ENCODE measurements around the gene RPS6KA2. TPM values are rescaled to one million over a fixed set of nuclear protein-coding genes. Genes with fewer than 3 reads are reported as not detected.

The RPS6KA2 gene
- total RNA-seq, 1 donor from 2014 or later: 166 TPM

DNA sequence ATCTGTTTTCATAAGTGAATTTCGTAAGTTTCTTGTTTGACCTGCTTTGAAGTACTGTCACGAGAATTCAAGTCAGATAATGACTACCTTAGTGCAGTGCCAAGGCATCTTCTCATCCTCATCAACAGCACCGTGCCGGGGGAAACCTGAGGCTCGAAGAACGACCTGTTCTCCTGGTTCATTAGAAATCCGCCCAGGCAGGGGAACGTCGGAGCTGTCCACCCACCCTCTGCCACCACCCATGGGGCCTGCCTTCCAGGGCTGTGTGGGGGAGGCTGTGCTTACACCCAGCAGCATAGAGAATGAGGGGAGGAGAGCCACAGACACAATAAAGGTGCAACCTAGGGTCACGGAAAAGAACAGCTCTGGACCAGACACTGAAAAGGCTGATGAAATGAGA is 142.2 kb downstream of the RPS6KA2 start:
- DNase-seq: no peak

- no peak for DNase-seq
These were observed 143.3 kb downstream of the RPS6KA2 start for GRCh38 chr6:166483573-166484250.

GRCh38 chr6:166483026-166483425 is 144.0 kb downstream of the RPS6KA2 start:
- no peak for DNase-seq

- no peak for DNase-seq
These were observed 148.1 kb downstream of the RPS6KA2 start for GRCh38 chr6:166478782-166479592.

DNA sequence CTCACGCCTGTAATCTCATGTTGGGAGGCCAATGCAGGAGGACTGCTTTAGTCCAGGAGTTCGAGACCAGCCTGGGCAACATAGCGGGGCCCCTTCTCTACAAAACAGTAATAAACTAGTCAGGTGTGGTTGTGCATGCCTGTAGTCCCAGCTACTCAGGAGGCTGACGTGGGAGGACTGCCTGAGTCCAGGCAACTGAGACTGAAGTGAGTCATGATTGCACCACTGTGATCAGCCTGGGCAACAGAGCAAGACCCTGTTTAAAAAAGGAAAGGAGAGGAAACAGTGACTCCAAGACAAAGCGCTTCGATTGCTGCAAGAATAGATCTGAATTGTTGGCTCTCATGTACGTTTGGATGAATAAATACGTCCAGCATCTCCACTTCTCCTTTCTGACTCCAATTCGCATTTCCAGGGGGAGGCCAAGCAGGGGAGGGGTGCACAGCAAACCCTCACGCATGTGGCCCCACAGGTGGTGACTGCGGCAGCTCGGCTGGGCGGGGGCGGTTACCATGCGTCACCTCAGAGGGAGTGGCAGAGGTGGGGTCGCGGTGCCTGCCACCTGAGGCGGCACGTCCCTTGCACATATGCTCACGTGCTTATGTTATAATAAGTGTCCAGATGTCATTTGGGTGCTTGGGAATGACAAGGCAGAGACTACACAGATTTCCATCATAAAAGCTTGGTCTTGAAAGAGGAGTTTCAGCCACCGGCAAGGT is 149.2 kb downstream of the RPS6KA2 start:
- DNase-seq: no peak

DNA sequence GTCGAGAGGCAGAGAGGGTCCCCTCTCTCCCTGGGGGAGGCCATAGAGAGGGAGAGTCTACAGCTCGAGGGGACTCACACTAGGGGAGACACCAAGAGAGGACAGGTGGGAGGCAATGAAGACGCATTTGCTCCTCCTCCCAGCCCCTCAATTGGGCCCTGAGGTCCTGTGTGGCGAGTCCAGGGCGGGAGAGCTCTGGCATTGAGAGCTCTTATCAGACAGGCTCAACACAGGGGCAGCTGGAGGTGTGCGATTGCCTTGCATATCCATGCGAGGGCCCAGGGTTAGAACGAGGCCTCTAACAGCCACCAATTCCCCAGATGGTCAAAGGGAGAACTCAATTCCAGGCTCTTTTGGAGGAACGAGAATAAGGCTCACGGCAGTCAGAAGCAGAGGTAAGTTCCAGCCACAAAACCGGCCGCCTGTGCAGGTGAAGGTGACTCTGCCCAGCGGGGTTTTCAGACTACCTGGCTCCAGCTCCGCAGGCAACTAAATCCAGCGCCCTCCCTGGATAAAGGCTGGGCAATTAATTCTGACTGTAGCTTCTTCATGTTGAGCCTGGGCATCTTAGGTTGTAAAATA is 150.3 kb downstream of the RPS6KA2 start:
- DNase-seq: no peak

- no peak for DNase-seq
These were observed 150.9 kb downstream of the RPS6KA2 start for GRCh38 chr6:166476061-166476591.

DNA sequence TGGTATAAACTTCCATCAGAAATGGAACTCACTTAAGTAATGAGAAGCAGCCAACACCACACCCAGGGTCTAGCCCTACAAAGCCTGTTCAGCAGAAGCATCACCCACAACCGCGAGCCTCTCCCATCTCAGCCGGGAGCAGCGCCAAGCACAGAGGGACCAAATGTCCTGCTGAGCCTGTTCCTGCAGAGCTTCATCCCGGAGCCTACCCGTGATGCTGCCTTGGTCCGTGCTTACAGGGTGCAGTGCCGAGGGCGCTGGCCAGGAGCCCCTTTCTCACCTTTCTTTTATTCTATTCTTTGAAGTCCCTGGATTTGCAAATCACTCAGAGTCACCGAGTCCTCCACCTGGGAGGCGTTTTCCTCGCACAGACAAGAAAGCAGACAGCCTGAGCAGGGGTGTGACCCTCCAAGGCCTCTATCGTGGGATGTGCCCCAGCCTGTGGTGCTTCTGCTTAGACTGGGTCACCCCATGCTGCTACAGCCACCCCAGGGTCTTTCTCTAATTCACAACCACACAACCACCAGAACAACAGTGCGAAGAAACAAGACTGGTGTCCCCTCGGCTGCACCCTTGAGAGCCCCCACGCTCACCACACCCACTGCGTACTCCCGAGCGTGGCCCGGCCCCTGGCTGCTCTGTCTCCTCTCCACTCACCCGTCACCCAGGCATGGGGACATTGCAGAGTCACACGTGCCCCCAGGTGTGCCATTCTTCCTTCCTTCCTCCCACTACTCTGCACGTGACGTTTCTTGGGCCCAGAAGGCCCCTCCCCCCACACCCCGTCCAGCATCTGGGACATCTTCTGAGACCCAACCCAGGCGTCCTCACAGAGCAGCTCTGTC is 152.1 kb downstream of the RPS6KA2 start:
- no peak for DNase-seq

GRCh38 chr6:166473886-166474571 is 153.0 kb downstream of the RPS6KA2 start:
- peak; percentile 19 for DNase-seq

DNA sequence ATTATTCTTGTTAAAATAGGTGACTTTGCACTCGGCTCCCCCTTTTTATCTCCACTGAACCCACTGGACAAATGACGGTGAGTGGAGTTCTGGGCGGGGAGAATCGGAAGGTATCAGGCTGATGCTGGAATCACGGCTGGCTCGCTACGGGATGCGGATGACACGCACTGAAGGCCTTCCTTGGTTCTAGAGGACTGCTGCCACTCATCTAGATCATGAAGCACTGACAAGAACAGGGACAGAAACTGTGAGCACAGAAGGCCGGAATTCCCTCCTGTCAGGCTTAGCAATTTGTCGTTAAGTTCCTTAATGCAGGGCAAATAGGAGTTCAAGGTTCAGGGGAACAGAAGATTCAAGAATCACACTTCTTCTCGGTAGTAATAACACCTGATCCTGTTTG is 154.4 kb downstream of the RPS6KA2 start:
- no peak for DNase-seq

GRCh38 chr6:166471797-166472260 is 155.2 kb downstream of the RPS6KA2 start:
- no peak for DNase-seq

GRCh38 chr6:166470863-166471410 is 156.1 kb downstream of the RPS6KA2 start:
- no peak for DNase-seq

- no peak for DNase-seq
These were observed 156.8 kb downstream of the RPS6KA2 start for GRCh38 chr6:166470029-166470862.

DNA sequence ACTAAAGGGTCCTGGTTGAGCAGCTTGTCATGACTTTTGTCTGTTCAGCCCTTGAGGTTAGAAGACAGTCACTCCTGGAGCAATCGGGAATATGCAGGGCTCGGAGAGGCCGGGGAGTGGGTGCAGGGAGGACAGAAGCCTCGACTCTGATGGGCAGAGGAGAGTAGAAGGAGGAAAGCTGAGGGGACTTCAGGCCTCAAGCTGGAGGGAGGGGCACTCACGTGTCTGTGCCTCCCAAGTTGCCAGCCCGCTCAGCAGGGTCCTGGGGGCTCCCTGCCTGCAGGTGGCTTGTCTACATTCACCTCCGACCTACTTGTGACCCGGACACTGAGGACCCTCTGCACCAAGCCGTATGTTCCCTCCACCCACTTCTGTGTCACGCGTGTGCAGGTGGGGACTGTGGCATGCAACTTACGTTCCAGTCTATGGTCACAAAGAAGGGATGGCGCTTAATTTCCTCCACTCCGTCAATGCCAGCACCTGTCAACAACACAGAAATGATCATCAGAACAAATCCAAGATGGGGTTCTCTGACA is 157.6 kb downstream of the RPS6KA2 start:
- DNase-seq: no peak

GRCh38 chr6:166467436-166468000 is 159.5 kb downstream of the RPS6KA2 start:
- no peak for DNase-seq

GRCh38 chr6:166466178-166467122 is 160.6 kb downstream of the RPS6KA2 start:
- peak; percentile 42 for DNase-seq

- DNase-seq: peak; percentile 28
These were observed 161.4 kb downstream of the RPS6KA2 start for GRCh38 chr6:166465671-166466087.

GRCh38 chr6:166465003-166465399 is 162.1 kb downstream of the RPS6KA2 start:
- DNase-seq: no peak

All from dermis blood vessel endothelial cell (primary cell).